Measurements from ENCODE around the gene GOLPH3.
A peak's percentile ranks its signal among the peaks of the same experiment; 100 is the strongest.

GOLPH3 gene

GRCh38 chr5:32170303-32171151, 3.6 kb downstream of the GOLPH3 start:
- DNase-seq (ENCODE audit: low spot score) = no peak

- no peak for DNase-seq (ENCODE audit: low spot score)
Measured at GRCh38 chr5:32168460-32169033, 5.6 kb downstream of the GOLPH3 start.

GRCh38 chr5:32165597-32165996, 8.5 kb downstream of the GOLPH3 start:
- no peak for DNase-seq (ENCODE audit: low spot score)

- no peak for DNase-seq (ENCODE audit: low spot score)
Measured at GRCh38 chr5:32163785-32164184, 10.3 kb downstream of the GOLPH3 start.

GRCh38 chr5:32163053-32163452, 11.1 kb downstream of the GOLPH3 start:
- DNase-seq (ENCODE audit: low spot score) = no peak

- no peak for DNase-seq (ENCODE audit: low spot score)
Measured at GRCh38 chr5:32160228-32160627, 13.9 kb downstream of the GOLPH3 start.

- no peak for DNase-seq (ENCODE audit: low spot score)
Measured at GRCh38 chr5:32159328-32160072, 14.6 kb downstream of the GOLPH3 start.

- DNase-seq (ENCODE audit: low spot score) = no peak
Measured at GRCh38 chr5:32158679-32158975, 15.5 kb downstream of the GOLPH3 start.

- no peak for DNase-seq (ENCODE audit: low spot score)
Measured at GRCh38 chr5:32157078-32157477, 17.0 kb downstream of the GOLPH3 start.

- no peak for DNase-seq (ENCODE audit: low spot score)
Measured at GRCh38 chr5:32156635-32157034, 17.5 kb downstream of the GOLPH3 start.

- DNase-seq (ENCODE audit: low spot score) = no peak
Measured at GRCh38 chr5:32155211-32155610, 18.9 kb downstream of the GOLPH3 start.

GRCh38 chr5:32153723-32154122, 20.4 kb downstream of the GOLPH3 start:
- no peak for DNase-seq (ENCODE audit: low spot score)

- DNase-seq (ENCODE audit: low spot score) = no peak
Measured at GRCh38 chr5:32151198-32151597, 22.9 kb downstream of the GOLPH3 start.

GRCh38 chr5:32150366-32150765, 23.8 kb downstream of the GOLPH3 start:
- no peak for DNase-seq (ENCODE audit: low spot score)

GRCh38 chr5:32147959-32148358, 26.2 kb downstream of the GOLPH3 start:
- DNase-seq (ENCODE audit: low spot score) = no peak

- DNase-seq (ENCODE audit: low spot score) = no peak
Measured at GRCh38 chr5:32147236-32147635, 26.9 kb downstream of the GOLPH3 start.

GRCh38 chr5:32145378-32145777, 28.7 kb downstream of the GOLPH3 start:
- no peak for DNase-seq (ENCODE audit: low spot score)

GRCh38 chr5:32144378-32145207, 29.5 kb downstream of the GOLPH3 start:
- no peak for DNase-seq (ENCODE audit: low spot score)

- DNase-seq (ENCODE audit: low spot score) = no peak
Measured at GRCh38 chr5:32143617-32144377, 30.3 kb downstream of the GOLPH3 start.

- peak; percentile 65 for DNase-seq (ENCODE audit: low spot score)
Measured at GRCh38 chr5:32138839-32139493, 35.2 kb downstream of the GOLPH3 start.

GRCh38 chr5:32136342-32136741, 37.8 kb downstream of the GOLPH3 start:
- DNase-seq (ENCODE audit: low spot score) = no peak

Data from COLO829 (cell line).